Activated CD4-positive, alpha-beta T cell treated with anti-CD3 and anti-CD28 coated beads, Interleukin-2, Interleukin-4, amounts not matched to agents 100 ng/mL and 50 ng/mL, durations not matched to agents 16 hours and 8 hours (primary cell): ENCODE results near the gene FCRLA.

Source experiments
- DNase-seq: peaks from one replicate; pipeline ENCODE4 v3.0.0-alpha.2; 2020; ENCODE audit warnings: low spot score

Gene FCRLA

GRCh38 chr1:161731981-161732718 is 25.1 kb downstream of the FCRLA start:
- DNase-seq, result no peak

- no peak for DNase-seq
These were observed 26.5 kb downstream of the FCRLA start for GRCh38 chr1:161733526-161733925.

- no peak for DNase-seq
These were observed 28.8 kb downstream of the FCRLA start for GRCh38 chr1:161735837-161736236.

- peak; percentile 34 for DNase-seq
These were observed 29.4 kb downstream of the FCRLA start for GRCh38 chr1:161736335-161736969.

- DNase-seq, result no peak
These were observed 30.6 kb downstream of the FCRLA start for GRCh38 chr1:161737625-161738024.

- DNase-seq, result peak; percentile 59
These were observed 31.7 kb downstream of the FCRLA start for GRCh38 chr1:161738627-161739287.

- no peak for DNase-seq
These were observed 33.0 kb downstream of the FCRLA start for GRCh38 chr1:161739865-161740566.

GRCh38 chr1:161740921-161741320 is 33.9 kb downstream of the FCRLA start:
- DNase-seq, result no peak

GRCh38 chr1:161743231-161743630 is 36.2 kb downstream of the FCRLA start:
- DNase-seq, result no peak

GRCh38 chr1:161747801-161748200 is 40.8 kb downstream of the FCRLA start:
- no peak for DNase-seq

GRCh38 chr1:161749509-161750407 is 42.7 kb downstream of the FCRLA start, which contains the start of gene DUSP12:
DUSP12 (plus strand) TSS chr1:161749786; CDS start chr1:161749802, 16 bp downstream.
- peak; percentile 96 for DNase-seq

- peak; percentile 53 for DNase-seq
These were observed 56.6 kb downstream of the FCRLA start for GRCh38 chr1:161763522-161764098.
